ENCODE measurements around the gene CAD. TPM values are rescaled to one million over a fixed set of nuclear protein-coding genes. Genes with fewer than 3 reads are reported as not detected.

The CAD gene
- total and polyA plus RNA-seq, 9 of the 15 experiments (the other 6 are each of a cell fraction or from before 2014, with no cell fraction given) = 7.5 to 126 (median 33.7) TPM

DNA sequence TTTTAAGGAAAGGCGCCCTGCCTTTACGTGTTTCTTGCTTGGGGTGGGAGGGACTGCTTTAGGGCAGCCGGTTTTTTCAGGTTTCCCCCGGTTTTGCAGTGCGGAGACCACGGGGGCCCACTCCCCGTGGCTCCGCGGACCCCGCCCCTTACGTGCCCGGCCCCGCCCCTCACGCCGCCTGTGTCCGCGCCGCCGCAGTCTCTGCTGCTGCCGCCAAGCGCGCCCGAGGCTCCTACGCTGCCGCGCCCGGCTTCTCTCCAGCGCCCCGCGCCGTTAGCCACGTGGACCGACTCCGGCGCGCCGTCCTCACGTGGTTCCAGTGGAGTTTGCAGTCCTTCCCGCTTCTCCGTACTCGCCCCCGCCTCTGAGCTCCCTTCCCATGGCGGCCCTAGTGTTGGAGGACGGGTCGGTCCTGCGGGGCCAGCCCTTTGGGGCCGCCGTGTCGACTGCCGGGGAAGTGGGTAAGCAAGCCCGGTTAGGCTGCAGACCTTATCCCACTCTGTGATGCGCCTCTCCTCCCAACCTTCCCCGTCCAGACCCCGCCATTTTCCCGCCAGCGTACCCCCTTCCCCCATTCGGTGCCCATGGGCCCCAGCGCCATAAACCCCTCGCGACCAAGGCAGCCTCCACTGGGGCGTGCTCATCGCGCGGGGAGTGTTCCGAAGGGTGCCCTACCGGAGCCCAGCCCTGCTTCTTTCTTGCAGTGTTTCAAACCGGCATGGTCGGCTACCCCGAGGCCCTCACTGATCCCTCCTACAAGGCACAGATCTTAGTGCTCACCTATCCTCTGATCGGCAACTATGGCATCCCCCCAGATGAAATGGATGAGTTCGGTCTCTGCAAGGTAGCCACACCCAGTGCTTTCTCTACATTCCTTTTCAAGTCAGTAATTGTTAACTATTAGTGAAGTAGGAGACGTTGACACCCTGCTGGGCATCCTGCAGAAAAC lies at the start of gene CAD (continued):
- TF ChIP-seq, protein P1, sequence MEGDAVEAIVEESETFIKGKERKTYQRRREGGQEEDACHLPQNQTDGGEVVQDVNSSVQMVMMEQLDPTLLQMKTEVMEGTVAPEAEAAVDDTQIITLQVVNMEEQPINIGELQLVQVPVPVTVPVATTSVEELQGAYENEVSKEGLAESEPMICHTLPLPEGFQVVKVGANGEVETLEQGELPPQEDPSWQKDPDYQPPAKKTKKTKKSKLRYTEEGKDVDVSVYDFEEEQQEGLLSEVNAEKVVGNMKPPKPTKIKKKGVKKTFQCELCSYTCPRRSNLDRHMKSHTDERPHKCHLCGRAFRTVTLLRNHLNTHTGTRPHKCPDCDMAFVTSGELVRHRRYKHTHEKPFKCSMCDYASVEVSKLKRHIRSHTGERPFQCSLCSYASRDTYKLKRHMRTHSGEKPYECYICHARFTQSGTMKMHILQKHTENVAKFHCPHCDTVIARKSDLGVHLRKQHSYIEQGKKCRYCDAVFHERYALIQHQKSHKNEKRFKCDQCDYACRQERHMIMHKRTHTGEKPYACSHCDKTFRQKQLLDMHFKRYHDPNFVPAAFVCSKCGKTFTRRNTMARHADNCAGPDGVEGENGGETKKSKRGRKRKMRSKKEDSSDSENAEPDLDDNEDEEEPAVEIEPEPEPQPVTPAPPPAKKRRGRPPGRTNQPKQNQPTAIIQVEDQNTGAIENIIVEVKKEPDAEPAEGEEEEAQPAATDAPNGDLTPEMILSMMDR (IDR thresholded peaks at IDR 0.05 in 2 of 3, conservative IDR thresholded peaks at IDR 0.05 in 1 of 3; ENCODE audit: insufficient read depth in 2 of 3, low read depth in 1 of 3, low read length in 3 of 3) = peak; percentile 11 to 62 (median 43); a peak in 4 of 6 replicates
- TF ChIP-seq ZNF436 (CRISPR knock-in tag; IDR thresholded peaks at IDR 0.05) (no peak), ZNF431 (CRISPR knock-in tag; IDR thresholded peaks at IDR 0.05) (no peak), RNF219 (CRISPR knock-in tag; IDR thresholded peaks at IDR 0.05) (no peak), TSC22D4 (tag; IDR thresholded peaks at IDR 0.05) (no peak), RAD21 (CRISPR knock-in tag; conservative IDR thresholded peaks at IDR 0.05 in 1 of 2, IDR thresholded peaks at IDR 0.05 in 1 of 2) (no peak), CEBPG (CRISPR knock-in tag; IDR thresholded peaks at IDR 0.05) (0 out of 2 replicates have a peak, but pooled peaks have one; percentile 2), CEBPG (tag; conservative IDR thresholded peaks at IDR 0.05 in 1 of 2, IDR thresholded peaks at IDR 0.05 in 1 of 2) (no peak), CBX3 (IDR thresholded peaks at IDR 0.05; ENCODE audit: borderline replicate concordance in 1 of 2, low read length in 2 of 2) (peak in 1 of 2 experiments; percentile 38; a peak in 1 of 3 replicates), E2F8 (IDR thresholded peaks at IDR 0.05; ENCODE audit: low read depth, partially characterized antibody) (peak; percentile 53), ARID1B (IDR thresholded peaks at IDR 0.05) (no peak), L3MBTL2 (IDR thresholded peaks at IDR 0.05) (peak; percentile 96), NUFIP1 (IDR thresholded peaks at IDR 0.05; ENCODE audit: partially characterized antibody) (no peak), MTF1 (CRISPR knock-in tag; IDR thresholded peaks at IDR 0.05; ENCODE audit: borderline replicate concordance) (no peak)
